ENCODE results near the gene APOL2. TPM values are rescaled to one million over a fixed set of nuclear protein-coding genes. Genes with fewer than 3 reads are reported as not detected.

Gene APOL2
- total RNA-seq, 1 donor from 2014 or later, result 12.8 TPM

DNA sequence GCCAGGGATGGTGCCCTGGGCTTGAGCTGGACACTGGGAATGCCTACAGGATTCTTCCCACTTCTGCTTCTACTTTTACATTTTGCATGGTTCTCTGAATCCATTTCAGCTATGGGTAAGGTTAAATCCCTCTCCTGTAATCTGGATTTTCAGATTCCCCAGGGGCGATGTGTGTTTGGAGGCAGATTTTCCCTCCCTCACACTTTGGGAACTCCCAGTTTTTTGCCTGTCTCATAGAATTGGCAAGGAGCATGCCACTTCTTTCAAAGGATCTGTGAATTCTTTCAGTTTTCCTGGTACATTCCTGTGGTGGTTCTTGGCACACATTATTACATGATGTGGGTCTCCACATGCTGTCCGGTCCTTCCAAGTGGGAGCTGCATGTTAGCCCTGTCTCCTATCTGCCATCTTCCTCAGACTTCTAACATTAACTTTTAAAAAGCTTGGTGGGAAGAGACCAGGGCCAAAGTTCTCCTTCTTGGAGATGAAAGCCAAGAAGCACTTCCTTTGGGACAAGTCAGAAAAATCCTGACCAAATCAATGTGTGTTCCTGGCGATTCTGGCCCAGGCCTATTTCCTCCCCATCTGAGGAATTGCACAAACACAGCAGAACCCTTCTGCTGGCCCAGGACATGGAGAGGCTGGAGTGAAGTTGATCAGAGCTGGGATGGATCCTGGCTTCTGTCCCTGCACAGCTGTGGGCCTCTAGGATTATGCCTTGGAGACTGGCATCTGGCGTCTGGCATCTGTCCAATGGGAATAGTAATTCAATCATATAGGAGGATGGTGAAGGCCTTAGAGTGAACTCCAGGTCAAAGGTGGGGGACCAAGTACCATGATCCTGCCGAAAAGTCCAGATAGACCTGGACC is 5.4 kb upstream of the APOL2 start:
- Mint-ChIP-seq H3K27me3 (ENCODE audit: insufficient read depth, low read depth) (peaks cover 5% of the 10 kb centered on the region), H3K4me3 (no peak overlapping the region), H3K27ac (no peak overlapping the region), H3K4me1 (peaks cover 5% of the 10 kb centered on the region), H3K36me3 (peaks cover 6% of the 10 kb centered on the region), H3K9me3 (peaks cover 38% of the 10 kb centered on the region)
- H3K9me3 ChIP-seq (ENCODE audit: low read depth), result peaks cover 6% of the 10 kb centered on the region
- no peaks in the 10 kb centered on the region for H3K27me3 ChIP-seq
- H3K79me2 ChIP-seq (ENCODE audit: low read depth), result no peaks in the 10 kb centered on the region
- H3K4me2 ChIP-seq, result no peak overlapping the region
- H4K20me1 ChIP-seq (ENCODE audit: low read depth), result no peaks in the 10 kb centered on the region
- DNase-seq (ENCODE audit: low spot score), result no peak
- no peak for TF ChIP-seq EZH2phosphoT487 (IDR thresholded peaks at IDR 0.05)
- no peak for TF ChIP-seq EZH2 (IDR thresholded peaks at IDR 0.05)
- no peak for TF ChIP-seq CTCF (IDR thresholded peaks at IDR 0.05)
- no peak overlapping the region for H2AFZ ChIP-seq (replicated peaks)
- H3K9ac ChIP-seq, result no peak overlapping the region
- H3K36me3 ChIP-seq, result no peaks in the 10 kb centered on the region
- H3F3A ChIP-seq (ENCODE audit: low read depth), result no peaks in the 10 kb centered on the region
- H3K4me3 ChIP-seq, result no peak overlapping the region
- no peak overlapping the region for H3K27ac ChIP-seq
- H3K4me1 ChIP-seq, result no peaks in the 10 kb centered on the region

GRCh38 chr22:36243986-36244385 is 4.7 kb upstream of the APOL2 start:
- H3K4me3 Mint-ChIP-seq, result no peak overlapping the region
- H3K4me1 Mint-ChIP-seq, result peaks cover 13% of the 10 kb centered on the region
- H3K9me3 Mint-ChIP-seq, result peaks cover 35% of the 10 kb centered on the region

GRCh38 chr22:36239150-36239400 is 252 bp downstream of the APOL2 start:
- Histone ChIP-seq H4K20me1 (ENCODE audit: low read depth) (no peaks in the 10 kb centered on the region), H3K9me3 (ENCODE audit: low read depth) (no peaks in the 10 kb centered on the region), H3K9ac (no peak overlapping the region), H3K27ac (no peak overlapping the region), H3F3A (ENCODE audit: low read depth) (no peaks in the 10 kb centered on the region), H3K79me2 (ENCODE audit: low read depth) (no peaks in the 10 kb centered on the region), H2AFZ (replicated peaks) (peak overlapping the region; percentile 86), H3K4me1 (peaks cover 20% of the 10 kb centered on the region), H3K36me3 (no peaks in the 10 kb centered on the region), H3K4me2 (peak overlapping the region; percentile 67), H3K4me3 (peak overlapping the region; percentile 33), H3K27me3 (no peaks in the 10 kb centered on the region)
- H3K4me3 Mint-ChIP-seq, result peak overlapping the region; percentile 88
- DNase-seq (ENCODE audit: low spot score), result no peak
- TF ChIP-seq EZH2 (IDR thresholded peaks at IDR 0.05), result no peak
- TF ChIP-seq EZH2phosphoT487 (IDR thresholded peaks at IDR 0.05), result no peak
- no peak for TF ChIP-seq CTCF (IDR thresholded peaks at IDR 0.05)
- H3K27ac Mint-ChIP-seq, result peak overlapping the region; percentile 98
- peaks cover 36% of the 10 kb centered on the region for H3K4me1 Mint-ChIP-seq
- peaks cover 21% of the 10 kb centered on the region for H3K9me3 Mint-ChIP-seq
- H3K36me3 Mint-ChIP-seq, result peaks cover 12% of the 10 kb centered on the region
- peaks cover 2% of the 10 kb centered on the region for H3K27me3 Mint-ChIP-seq (ENCODE audit: insufficient read depth, low read depth)

More at GRCh38 chr22:36243986-36244385, 4.7 kb upstream of the APOL2 start:
- Histone ChIP-seq H3K36me3 (no peaks in the 10 kb centered on the region), H3K4me1 (peaks cover under 1% of the 10 kb centered on the region), H4K20me1 (ENCODE audit: low read depth) (no peaks in the 10 kb centered on the region), H3K9me3 (ENCODE audit: low read depth) (no peaks in the 10 kb centered on the region), H3K4me2 (no peak overlapping the region), H3K27ac (no peak overlapping the region), H3K4me3 (no peak overlapping the region), H2AFZ (replicated peaks) (no peak overlapping the region), H3F3A (ENCODE audit: low read depth) (no peaks in the 10 kb centered on the region), H3K79me2 (ENCODE audit: low read depth) (no peaks in the 10 kb centered on the region), H3K27me3 (no peaks in the 10 kb centered on the region), H3K9ac (no peak overlapping the region)
- H3K36me3 Mint-ChIP-seq, result peaks cover 6% of the 10 kb centered on the region
- H3K27ac Mint-ChIP-seq, result peak overlapping the region; percentile 62
- TF ChIP-seq CTCF (IDR thresholded peaks at IDR 0.05) (no peak), EZH2 (IDR thresholded peaks at IDR 0.05) (no peak), EZH2phosphoT487 (IDR thresholded peaks at IDR 0.05) (no peak)
- DNase-seq (ENCODE audit: low spot score), result no peak
- peaks cover 5% of the 10 kb centered on the region for H3K27me3 Mint-ChIP-seq (ENCODE audit: insufficient read depth, low read depth)

All from neural progenitor cell (in vitro differentiated cells).